A549 (cell line): ENCODE data around the gene TULP3.

ENCODE experiments used
- CTCF ChIP-seq: fragments of >200 bp; sonication (Bioruptor Twin); formaldehyde crosslinking; IDR thresholded peaks from 3 replicates; pipeline ENCODE4 v1.5.1; 2016
- RAD21 ChIP-seq, 2 experiments: fragments of >200 bp in 1 of 2; sonication (Bioruptor Twin) in 1 of 2; formaldehyde crosslinking in 1 of 2; IDR thresholded peaks in 1 of 2; conservative IDR thresholded peaks in 1 of 2; 2 replicates in 1 of 2; 3 replicates in 1 of 2; pipeline ENCODE4 v1.6.1; 2012 to 2018; ENCODE audit warnings: inconsistent platforms in 1 of 2

DNA sequence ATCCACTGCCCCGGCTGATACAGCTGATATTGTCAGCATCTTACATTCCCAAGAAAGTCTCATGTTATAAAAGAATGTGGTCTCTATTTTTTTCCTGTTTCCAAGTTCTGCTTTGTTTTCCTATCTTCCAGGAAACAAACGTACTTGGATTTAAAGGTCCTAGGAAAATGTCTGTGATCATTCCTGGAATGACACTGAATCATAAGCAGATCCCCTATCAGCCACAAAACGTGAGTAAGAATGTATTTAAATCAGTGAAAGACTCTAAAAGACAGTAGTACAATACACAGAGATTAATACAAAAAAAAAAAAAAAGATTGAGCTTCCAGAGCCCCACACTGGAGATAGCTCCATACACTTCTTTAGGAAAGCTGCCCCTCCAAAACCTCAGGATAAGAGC is 46.8 kb downstream of the TULP3 start:
- TF ChIP-seq CTCF, result no peak
- no peak for TF ChIP-seq RAD21 (conservative IDR thresholded peaks at IDR 0.05 in 1 of 2, IDR thresholded peaks at IDR 0.05 in 1 of 2)
